GM19372 (cell line): ENCODE results near the gene GLCE.

Experiments
- ATAC-seq: cut with Tn5 transposase; IDR thresholded peaks from one replicate; pipeline ENCODE4 v1.9.1; 2021; ENCODE audit warnings: mild to moderate bottlenecking, low read depth, moderate library complexity; ENCODE audit not compliant: unreplicated experiment

GLCE gene

GRCh38 chr15:69194025-69194827 is 33.8 kb downstream of the GLCE start:
- no peak for ATAC-seq

GRCh38 chr15:69194854-69195253 is 34.4 kb downstream of the GLCE start:
- ATAC-seq, result no peak

- no peak for ATAC-seq
Observed at GRCh38 chr15:69200832-69201745, 40.7 kb downstream of the GLCE start.

GRCh38 chr15:69206079-69206478 is 45.6 kb downstream of the GLCE start:
- ATAC-seq, result no peak

GRCh38 chr15:69209661-69210060 is 49.2 kb downstream of the GLCE start:
- ATAC-seq, result no peak

GRCh38 chr15:69210574-69210973 is 50.1 kb downstream of the GLCE start:
- no peak for ATAC-seq

- ATAC-seq, result no peak
Observed at GRCh38 chr15:69213786-69214185, 53.4 kb downstream of the GLCE start.

GRCh38 chr15:69215314-69216035 is 55.0 kb downstream of the GLCE start:
- ATAC-seq, result no peak

GRCh38 chr15:69217381-69217780 is 56.9 kb downstream of the GLCE start:
- ATAC-seq, result no peak

GRCh38 chr15:69219690-69220089 is 59.3 kb downstream of the GLCE start:
- no peak for ATAC-seq

- no peak for ATAC-seq
Observed at GRCh38 chr15:69222002-69222474, 61.6 kb downstream of the GLCE start.

- ATAC-seq, result no peak
Observed at GRCh38 chr15:69223083-69223813, 62.8 kb downstream of the GLCE start.

- no peak for ATAC-seq
Observed at GRCh38 chr15:69224383-69224782, 63.9 kb downstream of the GLCE start.

- no peak for ATAC-seq
Observed at GRCh38 chr15:69225355-69226022, 65.1 kb downstream of the GLCE start.

- no peak for ATAC-seq
Observed at GRCh38 chr15:69226023-69226355, 65.6 kb downstream of the GLCE start.

GRCh38 chr15:69232144-69232543 is 71.7 kb downstream of the GLCE start:
- ATAC-seq, result no peak

- ATAC-seq, result no peak
Observed at GRCh38 chr15:69232765-69233164, 72.3 kb downstream of the GLCE start.

GRCh38 chr15:69234676-69235075 is 74.2 kb downstream of the GLCE start:
- ATAC-seq, result no peak

GRCh38 chr15:69236505-69236904 is 76.1 kb downstream of the GLCE start:
- ATAC-seq, result no peak

- no peak for ATAC-seq
Observed at GRCh38 chr15:69237718-69238117, 77.3 kb downstream of the GLCE start.
